HG03060 (cell line): ENCODE data around the gene GCK.

ENCODE experiments used
- ATAC-seq: cut with Tn5 transposase; IDR thresholded peaks from one replicate; pipeline ENCODE4 v1.9.1; 2021; ENCODE audit warnings: low read depth, moderate number of reproducible peaks; ENCODE audit not compliant: unreplicated experiment

The GCK gene

GRCh38 chr7:44189286-44189992 lies at the start of gene GCK:
GCK (minus strand) TSS chr7:44189439; CDS start chr7:44188953, 486 bp downstream.
- ATAC-seq: no peak

- no peak for ATAC-seq
Observed at GRCh38 chr7:44238116-44238695, 49.0 kb upstream of the GCK start.

GRCh38 chr7:44237696-44238095 lies 48.5 kb upstream of the GCK start:
- ATAC-seq: no peak

GRCh38 chr7:44236333-44236728 lies 47.1 kb upstream of the GCK start:
- ATAC-seq: no peak

GRCh38 chr7:44235582-44236332 lies 46.5 kb upstream of the GCK start:
- no peak for ATAC-seq

GRCh38 chr7:44235066-44235465 lies 45.8 kb upstream of the GCK start:
- no peak for ATAC-seq

- ATAC-seq: no peak
Observed at GRCh38 chr7:44232901-44233715, 43.9 kb upstream of the GCK start.

- ATAC-seq: no peak
Observed at GRCh38 chr7:44232396-44232795, 43.2 kb upstream of the GCK start.

GRCh38 chr7:44231088-44231487 lies 41.8 kb upstream of the GCK start:
- no peak for ATAC-seq

GRCh38 chr7:44230286-44230685 lies 41.0 kb upstream of the GCK start:
- no peak for ATAC-seq

GRCh38 chr7:44229546-44230105 lies 40.4 kb upstream of the GCK start:
- no peak for ATAC-seq

- ATAC-seq: no peak
Observed at GRCh38 chr7:44228571-44229350, 39.5 kb upstream of the GCK start.

GRCh38 chr7:44227911-44228310 lies 38.7 kb upstream of the GCK start:
- ATAC-seq: no peak

- no peak for ATAC-seq
Observed at GRCh38 chr7:44226396-44226753, 37.1 kb upstream of the GCK start.

- no peak for ATAC-seq
Observed at GRCh38 chr7:44225566-44226395, 36.5 kb upstream of the GCK start.

- ATAC-seq: no peak
Observed at GRCh38 chr7:44224974-44225565, 35.8 kb upstream of the GCK start.

- no peak for ATAC-seq
Observed at GRCh38 chr7:44224080-44224973, 35.1 kb upstream of the GCK start.
